Natural killer cell (primary cell): ENCODE results near the gene ZBTB37. TPM values are rescaled to one million over a fixed set of nuclear protein-coding genes. Genes with fewer than 3 reads are reported as not detected.
"Not testable (repeated sequence)": the region's sequence is repeated elsewhere in the genome, so short reads cannot be mapped to it uniquely, and the experiment has no call there.

Source experiments
- ATAC-seq, 3 donors: fragments of 150-1000 bp in 2 of 3; fragments of 200-7000 bp in 1 of 3; cut with Tn5 transposase; 1 replicate in 1 of 3; 2 replicates in 2 of 3; pipeline ENCODE4 v1.10.0; 2021; ENCODE audit warnings: mild to moderate bottlenecking in 2 of 3, moderate library complexity in 2 of 3
- DNase-seq, 2 donors: peaks; one replicate each; pipeline versions ENCODE4 v3.0.0 to v3.0.0-alpha.2; 2013 to 2021; ENCODE audit warnings: mixed read lengths in 1 of 2
- H3K27ac ChIP-seq: one replicate; pipeline ENCODE4 v1.5.1; 2013; ENCODE audit warnings: mild to moderate bottlenecking, low read length
- H3K27me3 ChIP-seq: one replicate; pipeline ENCODE4 v1.6.1; 2013; ENCODE audit warnings: low read length; ENCODE audit not compliant: control insufficient read depth, insufficient read depth
- H3K36me3 ChIP-seq: one replicate; pipeline ENCODE4 v1.6.1; 2013; ENCODE audit warnings: low read length; ENCODE audit not compliant: control insufficient read depth, insufficient read depth
- H3K4me1 ChIP-seq: one replicate; pipeline ENCODE4 v1.6.1; 2013; ENCODE audit warnings: low read length; ENCODE audit not compliant: control insufficient read depth, insufficient read depth
- H3K4me3 ChIP-seq: one replicate; pipeline ENCODE4 v1.5.1; 2013; ENCODE audit warnings: low read length
- H3K9me3 ChIP-seq: one replicate; pipeline ENCODE4 v1.6.1; 2013; ENCODE audit warnings: low read length; ENCODE audit not compliant: control insufficient read depth, insufficient read depth
- H3K27ac Mint-ChIP-seq, 2 donors: one replicate each; pipeline ENCODE4 v1.8.0; 2022; ENCODE audit warnings: mild to moderate bottlenecking in 2 of 2, mixed read lengths in 2 of 2, moderate library complexity in 1 of 2
- H3K27me3 Mint-ChIP-seq, 2 donors: one replicate each; pipeline ENCODE4 v1.8.0; 2022; ENCODE audit warnings: low read depth in 2 of 2, mixed read lengths in 2 of 2
- H3K36me3 Mint-ChIP-seq: one replicate; pipeline ENCODE4 v1.8.0; 2022; ENCODE audit warnings: mixed read lengths
- H3K4me1 Mint-ChIP-seq, 2 donors: one replicate each; pipeline ENCODE4 v1.8.0; 2022; ENCODE audit warnings: mixed read lengths in 2 of 2
- H3K4me3 Mint-ChIP-seq: one replicate; pipeline ENCODE4 v1.8.0; 2022; ENCODE audit warnings: mild to moderate bottlenecking, moderate library complexity, mixed read lengths
- H3K9me3 Mint-ChIP-seq, 2 donors: one replicate each; pipeline ENCODE4 v1.8.0; 2022; ENCODE audit warnings: mixed read lengths in 2 of 2
- CTCF ChIP-seq: fragments of 200-600 bp; IDR thresholded peaks from one replicate; pipeline ENCODE4 v1.8.0; 2022; ENCODE audit warnings: antibody characterized with exemption
- WGBS: methylation state at CpG from one replicate; pipeline ENCODE4 v1.1.7; 2013; ENCODE audit warnings: missing lambda C conversion rate; ENCODE audit not compliant: insufficient coverage; 5-methylcytosine and 5-hydroxymethylcytosine counted together
- intact Hi-C: fragments of 100-400 bp; cut with micrococcal nuclease; formaldehyde crosslinking; loops from one replicate; pipeline ENCODE4 v1.14.2; 2022
- total RNA-seq, 4 donors: library from RNA; stranded (reverse); fragments of 120-200 nt in 1 of 4; gene quantifications; one replicate each; pipeline versions ENCODE4 v1.2.3 to v1.2.4, GENCODE V29; 2013 to 2022

The ZBTB37 gene
- total RNA-seq, 3 donors from 2014 or later (not counting 1 experiment from before 2014, with no cell fraction given), result 38.2 to 47.3 (median 39.8) TPM

GRCh38 chr1:173856903-173857302, 11.3 kb upstream of the ZBTB37 start:
- no peak overlapping the region for H3K27ac ChIP-seq
- Mint-ChIP-seq H3K27ac (no peak overlapping the region), H3K4me3 (no peak overlapping the region), H3K9me3 (no peaks in the 10 kb centered on the region), H3K4me1 (peaks cover 0 to 6% of the 10 kb centered on the region in 2 donors), H3K27me3 (no peaks in the 10 kb centered on the region), H3K36me3 (peaks cover 9% of the 10 kb centered on the region)
- no peak overlapping the region for H3K4me3 ChIP-seq
- TF ChIP-seq CTCF, result no peak
- ATAC-seq (no peak), DNase-seq (no peak)
- peaks cover 52% of the 10 kb centered on the region for H3K36me3 ChIP-seq
- WGBS, result 100% methylated on average over 2 of the region's 2 CpGs
- intact Hi-C loops, result no loop called here
- H3K9me3 ChIP-seq, result no peaks in the 10 kb centered on the region
- no peaks in the 10 kb centered on the region for H3K27me3 ChIP-seq
- H3K4me1 ChIP-seq, result no peaks in the 10 kb centered on the region

GRCh38 chr1:173857363-173857917, 10.7 kb upstream of the ZBTB37 start:
- Mint-ChIP-seq H3K4me3 (no peak overlapping the region), H3K27me3 (no peaks in the 10 kb centered on the region), H3K36me3 (peaks cover 9% of the 10 kb centered on the region), H3K9me3 (no peaks in the 10 kb centered on the region), H3K27ac (peak overlapping the region in 1 of 2 donors; percentile 4), H3K4me1 (peaks cover 0 to 6% of the 10 kb centered on the region in 2 donors)
- intact Hi-C loops, result no loop called here
- Histone ChIP-seq H3K9me3 (no peaks in the 10 kb centered on the region), H3K4me3 (no peak overlapping the region), H3K27ac (no peak overlapping the region), H3K27me3 (no peaks in the 10 kb centered on the region), H3K36me3 (peaks cover 52% of the 10 kb centered on the region), H3K4me1 (no peaks in the 10 kb centered on the region)
- no peak for DNase-seq
- TF ChIP-seq CTCF, result no peak
- WGBS, result 95% methylated on average over 3 of the region's 4 CpGs
- no peak for ATAC-seq

GRCh38 chr1:173859547-173859946, 8.6 kb upstream of the ZBTB37 start:
- WGBS, result 100% methylated on average over 3 of the region's 5 CpGs
- H3K27ac Mint-ChIP-seq, intact Hi-C loops, H3K4me1 ChIP-seq, H3K27ac ChIP-seq, DNase-seq, H3K27me3 ChIP-seq, H3K27me3 Mint-ChIP-seq, H3K9me3 Mint-ChIP-seq, H3K9me3 ChIP-seq, H3K4me3 ChIP-seq, ATAC-seq, H3K4me3 Mint-ChIP-seq: not testable (repeated sequence)
- H3K36me3 Mint-ChIP-seq, result peaks cover 17% of the 10 kb centered on the region
- peaks cover 9 to 15% of the 10 kb centered on the region in 2 donors for H3K4me1 Mint-ChIP-seq
- H3K36me3 ChIP-seq, result peaks cover 60% of the 10 kb centered on the region

- H3K9me3 Mint-ChIP-seq, result no peaks in the 10 kb centered on the region
- peaks cover 17% of the 10 kb centered on the region for H3K36me3 Mint-ChIP-seq
- no peak overlapping the region for H3K4me3 ChIP-seq
- no peaks in the 10 kb centered on the region for H3K9me3 ChIP-seq
- peaks cover 13 to 20% of the 10 kb centered on the region in 2 donors for H3K4me1 Mint-ChIP-seq
- TF ChIP-seq CTCF, result no peak
- intact Hi-C loops, result loop anchor here (10.0 kb wide), 1 partner anchor 305 kb away; no protein-coding TSS in a partner anchor
- H3K27me3 Mint-ChIP-seq, result no peaks in the 10 kb centered on the region
- H3K27me3 ChIP-seq, result no peaks in the 10 kb centered on the region
- no peak overlapping the region for H3K4me3 Mint-ChIP-seq
- no CpG with 5 or more reads among the region's 1 CpG for WGBS
- no peak for ATAC-seq
- peaks cover 65% of the 10 kb centered on the region for H3K36me3 ChIP-seq
- no peak for DNase-seq
- peak overlapping the region in 1 of 2 donors; percentile 29 for H3K27ac Mint-ChIP-seq
- H3K27ac ChIP-seq, result no peak overlapping the region
- peaks cover 3% of the 10 kb centered on the region for H3K4me1 ChIP-seq
These were observed 8.1 kb upstream of the ZBTB37 start for GRCh38 chr1:173860065-173860464.
